ENCODE data around the gene PLA2R1.

PLA2R1 gene

GRCh38 chr2:159891917-159892730 is 170.3 kb downstream of the PLA2R1 start:
- no peak for DNase-seq

- DNase-seq = no peak
These were observed 171.2 kb downstream of the PLA2R1 start for GRCh38 chr2:159891267-159891588.

- peak; percentile 92 for DNase-seq
These were observed 171.7 kb downstream of the PLA2R1 start for GRCh38 chr2:159890551-159891266.

GRCh38 chr2:159882130-159882745 is 180.2 kb downstream of the PLA2R1 start:
- DNase-seq = no peak

Measured in suppressor macrophage treated with lipopolysaccharide for 4 hours (primary cell).